Ovary (tissue), 3 donors: ENCODE measurements around the gene PIP.

ENCODE experiments used
- EP300 ChIP-seq: sonication (generic); formaldehyde crosslinking; IDR thresholded peaks from one replicate; pipeline ENCODE4 v1.6.1; 2017; ENCODE audit warnings: antibody characterized with exemption
- POLR2A ChIP-seq: fragments of 450-650 bp; IDR thresholded peaks from one replicate; pipeline ENCODE4 v1.6.1; 2017; ENCODE audit warnings: antibody characterized with exemption, mild to moderate bottlenecking, moderate library complexity
- TF ChIP-seq, protein P1 (sequence below), 3 donors: fragments of 450-650 bp in 2 of 3; fragments of 200-600 bp in 1 of 3; IDR thresholded peaks; one replicate each; pipeline versions ENCODE4 v1.5.1 to v1.8.0; 2016 to 2022; ENCODE audit warnings: antibody characterized with exemption in 3 of 3, mild to moderate bottlenecking in 1 of 3
- donor health status: DM: no; HTN: no; CAD: no.

GRCh38 chr7:143185551-143185950 lies 53.7 kb downstream of the PIP start:
- TF ChIP-seq, protein P1, sequence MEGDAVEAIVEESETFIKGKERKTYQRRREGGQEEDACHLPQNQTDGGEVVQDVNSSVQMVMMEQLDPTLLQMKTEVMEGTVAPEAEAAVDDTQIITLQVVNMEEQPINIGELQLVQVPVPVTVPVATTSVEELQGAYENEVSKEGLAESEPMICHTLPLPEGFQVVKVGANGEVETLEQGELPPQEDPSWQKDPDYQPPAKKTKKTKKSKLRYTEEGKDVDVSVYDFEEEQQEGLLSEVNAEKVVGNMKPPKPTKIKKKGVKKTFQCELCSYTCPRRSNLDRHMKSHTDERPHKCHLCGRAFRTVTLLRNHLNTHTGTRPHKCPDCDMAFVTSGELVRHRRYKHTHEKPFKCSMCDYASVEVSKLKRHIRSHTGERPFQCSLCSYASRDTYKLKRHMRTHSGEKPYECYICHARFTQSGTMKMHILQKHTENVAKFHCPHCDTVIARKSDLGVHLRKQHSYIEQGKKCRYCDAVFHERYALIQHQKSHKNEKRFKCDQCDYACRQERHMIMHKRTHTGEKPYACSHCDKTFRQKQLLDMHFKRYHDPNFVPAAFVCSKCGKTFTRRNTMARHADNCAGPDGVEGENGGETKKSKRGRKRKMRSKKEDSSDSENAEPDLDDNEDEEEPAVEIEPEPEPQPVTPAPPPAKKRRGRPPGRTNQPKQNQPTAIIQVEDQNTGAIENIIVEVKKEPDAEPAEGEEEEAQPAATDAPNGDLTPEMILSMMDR (IDR thresholded peaks at IDR 0.05): no peak
- no peak for TF ChIP-seq POLR2A
- TF ChIP-seq EP300: no peak
